Right lobe of liver (tissue), 4 donors: ENCODE results near the gene HMGCS1.

Source experiments
- CTCF ChIP-seq, 4 donors: fragments of 200-600 bp in 3 of 4; fragments of 450-650 bp in 1 of 4; IDR thresholded peaks; one replicate each; pipeline versions ENCODE4 v1.5.1 to v1.8.0; 2016 to 2022; ENCODE audit warnings: antibody characterized with exemption in 4 of 4, mild to moderate bottlenecking in 2 of 4
- POLR2A ChIP-seq: fragments of 450-650 bp; IDR thresholded peaks from one replicate; pipeline ENCODE4 v1.6.1; 2017; ENCODE audit warnings: antibody characterized with exemption, mild to moderate bottlenecking
- donor health status: DM: no; HTN: no; CAD: no.
- donor health status: DM: no; HTN: no; CAD: no.
- donor health status: DM: no; HTN: yes; CAD: no.

GRCh38 chr5:43320846-43321245, 7.6 kb upstream of the HMGCS1 start:
- TF ChIP-seq CTCF (IDR thresholded peaks at IDR 0.05): no peak
- no peak for TF ChIP-seq POLR2A
